GM21825 (cell line): Measurements from ENCODE around the gene ARMC3.
"Not testable (repeated sequence)": the region's sequence is repeated elsewhere in the genome, so short reads cannot be mapped to it uniquely, and the experiment has no call there.

Experiments used
- ATAC-seq: cut with Tn5 transposase; IDR thresholded peaks from one replicate; pipeline ENCODE4 v1.9.1; 2021; ENCODE audit warnings: mild to moderate bottlenecking, moderate library complexity; ENCODE audit not compliant: unreplicated experiment

The ARMC3 gene

DNA sequence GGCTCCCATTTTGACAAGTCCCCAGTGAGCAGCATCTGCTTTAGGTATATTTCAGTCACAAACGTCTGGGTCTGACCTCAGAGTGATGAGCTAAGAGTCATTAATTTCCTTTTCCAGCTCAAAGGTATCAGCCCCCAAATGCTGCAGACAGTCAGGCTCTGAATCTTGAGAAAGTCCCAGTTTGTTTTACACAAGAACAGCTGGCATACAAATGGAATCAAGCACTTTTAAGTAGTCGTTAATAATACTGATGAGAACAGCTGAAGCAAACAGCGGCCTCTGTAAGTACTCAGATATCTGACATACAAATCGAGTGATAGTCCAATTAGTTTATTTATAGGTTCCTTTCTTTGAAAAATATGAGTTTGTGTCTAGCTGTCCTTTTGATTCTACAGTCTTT is 118.2 kb downstream of the ARMC3 start:
- ATAC-seq, result no peak

DNA sequence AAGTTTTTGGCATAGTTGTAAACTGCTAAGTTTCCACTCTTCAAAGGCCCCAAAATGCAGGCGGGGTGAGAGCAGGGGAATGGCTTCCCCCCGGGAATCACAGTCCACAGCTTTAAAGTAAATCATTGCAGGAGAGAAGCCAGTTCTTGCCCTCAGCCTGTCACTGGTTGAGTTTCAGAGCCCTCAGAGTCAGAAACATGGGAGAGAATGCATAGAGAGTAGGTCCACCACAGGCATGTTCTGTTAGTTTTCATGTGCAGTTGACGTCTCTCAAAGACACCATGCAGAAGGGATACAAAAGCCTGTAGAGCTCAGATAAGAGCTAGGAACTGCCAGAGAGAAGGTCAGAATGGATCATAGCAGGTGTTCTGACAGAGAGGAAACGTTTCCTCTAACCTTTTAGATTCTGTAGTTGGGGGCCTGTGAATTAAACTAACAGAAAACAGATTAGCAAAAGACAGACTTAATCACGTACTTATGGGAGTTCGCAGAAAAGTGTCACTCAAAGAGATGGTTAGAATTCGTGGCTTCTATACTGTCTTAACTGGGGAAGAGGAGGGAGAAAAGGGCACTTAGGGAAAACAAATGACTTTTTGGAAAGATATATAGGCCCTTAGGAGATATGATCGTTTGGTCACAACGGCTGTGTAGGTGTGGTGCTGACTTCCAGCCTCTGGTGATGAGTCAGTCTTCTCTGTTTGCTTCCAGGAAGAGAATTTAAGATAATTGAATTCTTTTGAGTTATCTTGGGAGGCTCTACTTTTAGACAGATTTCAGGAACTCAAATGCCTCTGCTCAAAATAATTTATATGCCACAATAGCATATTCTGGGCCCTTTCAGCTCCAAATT is 119.6 kb downstream of the ARMC3 start:
- no peak for ATAC-seq

DNA sequence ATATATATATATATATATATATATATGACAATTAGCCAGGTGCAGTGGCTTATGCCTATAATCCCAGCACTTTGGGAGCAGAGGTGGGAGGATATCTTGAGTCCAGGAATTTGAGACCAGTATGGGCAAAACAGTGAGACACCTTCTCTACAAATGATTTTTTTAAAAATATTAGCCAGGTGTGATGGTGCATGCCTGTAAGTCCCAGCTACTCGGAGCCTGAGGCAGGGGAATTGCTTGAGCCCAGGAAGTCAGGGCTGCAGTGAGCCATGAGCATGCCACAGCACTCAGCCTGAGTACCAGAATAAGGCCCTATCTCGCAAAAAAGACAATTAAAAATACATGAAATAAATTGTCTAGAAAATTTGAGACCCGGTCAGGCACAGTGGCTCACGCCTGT is 120.3 kb downstream of the ARMC3 start:
- ATAC-seq, result no peak

DNA sequence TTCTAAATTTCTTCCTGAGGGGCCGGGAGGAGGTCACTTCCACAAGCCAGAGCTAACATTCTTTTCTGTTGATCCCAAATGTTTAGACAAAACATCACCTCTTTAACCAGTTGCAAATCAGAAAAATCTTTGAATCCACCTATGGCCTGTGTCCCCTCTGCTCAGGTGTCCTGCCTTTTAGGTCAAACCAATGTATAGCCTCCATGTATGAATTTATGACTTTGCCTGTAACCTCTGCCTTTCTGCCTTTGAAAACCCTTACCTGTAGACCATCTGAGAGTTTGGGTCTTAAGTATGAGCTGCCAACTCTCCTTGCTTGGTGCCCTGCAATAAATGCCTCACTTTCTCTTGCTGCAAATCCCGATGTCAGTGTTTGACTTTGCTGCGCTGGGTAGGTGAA is 123.4 kb downstream of the ARMC3 start:
- no peak for ATAC-seq

DNA sequence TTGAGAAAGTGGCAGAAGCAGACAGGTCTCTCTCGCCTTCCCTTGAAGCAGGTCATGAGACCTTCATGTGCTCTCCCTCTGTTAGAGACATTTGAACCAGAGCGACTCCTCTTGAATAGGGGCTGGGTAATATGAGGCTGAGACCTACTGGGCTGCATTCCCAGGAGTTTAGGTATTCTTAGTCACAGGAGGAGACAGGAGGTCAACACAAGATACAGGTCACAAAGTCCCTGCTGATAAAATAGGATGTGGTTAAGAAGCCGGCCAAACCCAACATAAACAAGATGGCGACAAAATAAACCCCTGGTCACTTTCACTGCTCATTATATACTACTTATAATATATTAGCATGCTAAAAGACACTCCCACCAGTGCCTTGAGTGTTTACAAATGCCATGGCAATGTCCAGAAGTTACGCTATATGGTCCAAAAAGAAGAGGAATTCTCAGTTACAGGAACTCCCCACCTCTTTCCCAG is 124.0 kb downstream of the ARMC3 start:
- ATAC-seq, result no peak

DNA sequence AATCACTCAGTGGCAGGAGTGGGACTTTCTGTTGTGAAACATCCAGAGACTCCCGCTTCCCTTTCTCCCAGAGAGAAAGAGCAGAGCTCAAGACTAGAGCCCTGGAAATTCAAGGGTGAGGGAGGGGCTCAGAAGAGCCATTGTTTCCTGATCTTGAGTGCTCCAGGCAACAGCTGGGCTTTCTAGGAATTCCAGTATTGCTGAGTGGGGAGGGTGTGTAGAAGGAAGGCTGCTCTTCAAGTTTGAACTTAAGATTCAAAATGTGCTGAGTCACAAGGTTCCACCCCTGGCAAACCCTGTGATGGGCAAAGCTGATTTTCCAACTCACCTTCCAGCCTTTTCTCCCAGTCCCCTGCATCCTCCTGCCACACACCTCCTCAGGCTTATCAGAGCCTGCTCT is 125.2 kb downstream of the ARMC3 start:
- no peak for ATAC-seq

DNA sequence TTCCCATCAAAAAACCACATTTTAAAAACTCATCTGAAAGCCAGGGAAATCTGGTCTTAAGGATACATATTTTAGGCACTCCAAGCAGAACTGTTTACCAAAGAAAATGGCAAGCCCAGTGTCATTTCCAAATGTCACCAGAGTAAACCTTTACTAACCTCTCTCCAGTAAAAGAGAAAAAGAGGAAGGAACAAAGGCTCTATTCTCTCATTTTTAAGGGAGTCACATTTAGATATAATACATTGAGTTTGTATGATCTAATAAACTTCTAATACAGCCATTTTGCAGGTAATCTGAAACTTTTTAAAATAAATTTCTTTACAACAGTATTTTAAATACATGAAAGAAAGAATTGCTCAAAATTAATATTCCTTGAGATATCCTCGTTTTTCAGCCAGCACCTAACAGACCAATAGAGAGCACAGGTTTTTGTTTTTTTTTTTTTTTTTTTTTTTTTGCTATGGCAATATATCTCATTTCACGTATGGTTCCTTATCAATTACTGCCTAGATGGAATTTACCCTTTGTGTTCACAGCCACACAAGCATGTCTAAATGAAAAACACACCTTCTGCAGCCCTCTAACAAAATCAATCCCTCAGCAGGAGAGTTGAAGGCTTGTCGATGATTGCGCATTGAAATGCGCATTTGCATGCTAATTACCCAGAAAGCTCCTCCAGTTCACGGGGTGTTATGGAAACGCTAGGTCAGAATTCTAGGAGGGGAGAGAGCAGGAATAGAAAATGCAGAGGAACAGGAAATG is 127.8 kb downstream of the ARMC3 start:
- no peak for ATAC-seq

DNA sequence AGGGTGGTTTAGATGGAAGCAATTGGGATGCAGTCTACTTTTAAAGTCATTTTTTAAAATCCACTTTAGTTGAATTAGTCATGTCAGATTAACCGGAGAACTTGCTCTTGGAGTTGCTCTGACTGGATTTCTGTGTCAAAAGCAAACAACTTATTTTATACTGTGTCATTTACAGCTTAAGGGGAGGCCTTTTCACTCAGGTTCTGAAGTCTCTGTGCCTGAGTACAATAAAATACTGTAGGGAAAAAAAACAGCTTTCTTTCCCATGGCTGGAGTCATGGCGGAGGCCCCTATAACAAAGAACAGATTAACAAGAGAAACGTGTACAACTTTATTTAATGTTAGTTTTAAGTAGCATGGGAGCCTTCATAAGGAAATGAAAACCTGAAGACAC is 128.3 kb downstream of the ARMC3 start:
- no peak for ATAC-seq

DNA sequence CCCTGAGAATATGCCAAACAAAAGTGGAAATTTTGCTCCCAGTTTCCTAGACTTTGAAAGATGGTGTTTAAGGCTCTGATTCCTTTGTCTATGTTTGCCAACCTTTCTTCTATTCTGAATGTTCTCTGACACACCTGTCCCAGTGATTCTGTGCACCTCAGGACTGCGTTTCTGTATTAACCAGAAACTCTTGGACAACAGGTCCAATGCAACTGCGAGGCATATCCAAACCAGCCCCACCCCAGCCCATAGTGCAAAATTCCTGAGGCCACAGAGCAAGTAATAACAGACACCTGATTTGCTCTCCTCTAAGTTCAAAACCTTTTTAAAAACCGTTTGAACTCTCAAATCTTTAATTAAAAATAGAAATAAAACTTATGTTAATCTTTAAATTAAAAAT is 130.5 kb downstream of the ARMC3 start:
- no peak for ATAC-seq

DNA sequence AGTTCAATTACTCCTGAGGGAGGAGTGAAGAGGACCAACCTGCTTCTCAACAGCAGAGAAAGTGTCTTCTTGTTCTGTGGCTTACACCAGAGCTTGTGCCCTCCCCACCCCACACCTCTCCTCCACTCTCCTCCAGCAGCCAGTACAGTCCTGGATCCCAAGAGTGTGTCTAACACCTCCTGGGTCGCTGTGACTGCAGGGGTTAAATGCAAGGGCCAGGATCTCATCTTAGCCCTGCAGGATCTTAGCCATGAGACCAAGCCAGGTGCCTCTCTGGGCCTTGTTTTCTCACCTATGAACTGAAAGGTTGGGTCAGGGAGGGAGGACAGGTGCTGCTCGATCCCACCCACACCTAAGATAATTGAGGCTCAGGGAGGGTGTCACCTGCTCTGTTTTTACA is 133.1 kb downstream of the ARMC3 start:
- ATAC-seq, result no peak

DNA sequence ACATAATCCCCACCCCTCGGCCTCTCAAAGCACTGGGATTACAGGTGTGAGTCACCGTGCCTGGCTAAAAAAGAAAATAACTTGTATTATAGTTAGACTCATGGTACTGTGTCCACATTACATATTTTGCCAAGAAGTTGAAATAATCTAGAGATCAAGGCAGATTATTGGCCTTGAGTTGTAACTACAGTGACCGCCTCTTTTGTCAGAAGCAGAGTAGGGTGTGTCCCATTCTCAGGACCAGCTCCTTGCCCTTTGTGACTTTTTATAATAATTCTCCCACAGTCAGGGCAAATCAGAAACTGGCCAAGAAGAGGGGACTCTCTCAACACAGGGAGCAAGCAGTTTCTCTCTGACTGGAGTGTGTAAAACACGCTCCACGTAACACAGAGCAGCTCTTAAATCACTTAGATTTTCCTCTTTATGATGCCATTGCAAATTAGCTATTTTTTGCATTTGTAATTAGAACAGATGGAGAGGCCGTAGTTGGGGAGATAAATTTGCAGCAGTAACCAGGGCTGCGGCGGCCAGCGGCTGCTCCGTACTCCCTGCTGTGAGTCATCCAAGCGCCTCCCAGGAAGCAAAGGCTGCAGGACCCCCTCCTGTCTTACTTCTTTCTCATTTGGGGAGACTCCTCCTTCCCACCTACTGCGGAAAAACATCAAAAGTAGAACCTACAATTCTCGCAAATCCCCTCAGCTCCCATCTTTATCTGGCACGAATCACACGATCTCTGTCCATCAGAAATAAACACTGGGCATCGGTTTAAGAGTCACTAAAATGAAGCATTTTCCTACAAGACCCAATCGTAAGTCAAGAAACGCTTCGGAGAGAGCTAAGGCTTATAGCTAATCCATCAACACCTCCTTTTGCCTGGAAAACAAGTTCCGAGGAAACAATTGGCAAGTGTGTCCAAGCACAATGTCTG is 135.5 kb downstream of the ARMC3 start:
- ATAC-seq, result no peak

DNA sequence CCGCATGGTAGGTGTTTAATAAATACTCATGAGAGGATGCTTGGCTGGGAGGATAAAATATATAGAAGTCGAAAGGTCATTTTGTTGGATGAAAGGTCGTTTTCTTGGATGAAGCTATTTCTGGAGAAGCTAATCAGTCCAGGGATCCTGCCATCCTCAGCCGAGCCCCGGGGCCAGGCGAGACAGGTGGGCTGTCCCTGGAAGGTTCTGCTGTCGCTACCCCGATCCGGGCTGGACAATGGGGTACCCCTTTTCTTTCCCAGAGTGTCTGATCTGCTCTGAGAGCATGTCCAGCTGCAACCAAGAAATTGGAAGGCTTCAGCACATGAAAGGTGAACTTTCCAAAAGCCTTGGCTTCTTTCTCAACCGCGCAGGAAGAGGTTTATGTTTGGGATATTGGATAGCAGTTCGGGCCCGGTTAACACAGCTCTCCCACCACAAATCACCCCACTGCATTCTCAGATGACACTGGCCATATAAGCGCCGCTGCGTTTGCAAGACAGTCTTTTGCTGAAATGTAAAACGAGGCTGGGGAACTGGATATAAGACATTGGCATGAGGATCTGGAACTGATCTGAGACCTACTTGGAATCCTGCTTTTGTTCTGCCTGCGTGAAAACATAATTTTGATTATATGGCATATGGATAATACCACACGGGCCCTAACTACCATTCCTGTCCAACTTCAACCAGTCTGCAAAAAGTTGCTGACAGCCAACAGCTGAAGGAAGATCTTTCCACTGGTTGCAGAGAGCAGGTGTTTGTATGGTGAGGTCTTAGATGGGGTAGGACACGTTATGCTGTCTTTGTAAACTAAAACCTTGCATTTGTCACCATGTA is 136.3 kb downstream of the ARMC3 start:
- ATAC-seq, result no peak

DNA sequence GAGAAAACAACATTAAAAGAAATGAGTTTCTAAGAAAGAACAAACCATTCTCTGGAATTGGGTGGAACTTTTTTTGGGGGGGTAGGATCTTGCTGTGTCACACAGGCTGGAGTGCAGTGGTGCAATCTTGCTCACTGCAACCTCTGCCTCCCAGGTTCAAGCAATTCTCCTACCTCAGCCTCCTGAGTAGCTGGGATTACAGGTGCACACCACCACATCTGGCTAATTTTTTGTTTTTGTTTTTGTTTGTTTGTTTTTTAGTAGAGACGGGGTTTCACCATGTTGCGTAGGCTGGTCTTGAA is 136.9 kb downstream of the ARMC3 start:
- not testable (repeated sequence) for ATAC-seq

DNA sequence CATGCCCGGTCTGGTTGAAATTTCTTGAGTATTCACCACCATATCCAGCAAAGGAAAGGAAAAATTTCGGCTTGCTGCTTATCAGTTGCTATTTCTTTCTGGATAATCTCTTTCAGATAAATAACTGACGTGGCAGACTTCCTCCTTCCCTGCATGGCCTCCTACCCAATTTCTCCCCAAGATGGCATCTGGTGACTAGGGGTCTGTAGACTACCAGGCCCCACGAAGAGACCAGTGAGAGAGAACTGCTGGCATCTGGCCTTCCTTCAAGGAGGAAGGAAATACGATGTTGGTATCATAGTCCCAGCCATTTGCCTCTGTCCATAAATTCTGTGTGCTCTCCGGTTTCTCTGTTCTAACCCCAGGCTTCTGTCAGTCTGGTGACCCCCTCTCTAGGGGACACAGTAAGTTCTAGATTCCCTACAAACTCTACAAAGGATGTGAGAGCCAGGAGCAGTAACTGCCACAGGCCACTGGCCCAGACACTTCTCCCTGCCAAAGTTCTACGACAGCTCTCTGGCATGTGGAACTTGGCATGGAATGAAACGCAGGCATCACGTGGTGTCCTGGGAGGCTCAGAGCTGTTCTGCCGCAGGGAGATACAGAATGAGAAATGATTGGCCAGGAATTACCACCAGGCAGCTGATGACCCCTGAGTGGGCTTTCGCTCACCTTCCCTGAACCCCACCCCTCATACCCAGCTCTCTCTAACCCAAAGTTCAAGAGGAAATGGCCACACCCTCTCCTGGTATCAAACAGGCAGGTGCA is 137.5 kb downstream of the ARMC3 start:
- ATAC-seq, result no peak

DNA sequence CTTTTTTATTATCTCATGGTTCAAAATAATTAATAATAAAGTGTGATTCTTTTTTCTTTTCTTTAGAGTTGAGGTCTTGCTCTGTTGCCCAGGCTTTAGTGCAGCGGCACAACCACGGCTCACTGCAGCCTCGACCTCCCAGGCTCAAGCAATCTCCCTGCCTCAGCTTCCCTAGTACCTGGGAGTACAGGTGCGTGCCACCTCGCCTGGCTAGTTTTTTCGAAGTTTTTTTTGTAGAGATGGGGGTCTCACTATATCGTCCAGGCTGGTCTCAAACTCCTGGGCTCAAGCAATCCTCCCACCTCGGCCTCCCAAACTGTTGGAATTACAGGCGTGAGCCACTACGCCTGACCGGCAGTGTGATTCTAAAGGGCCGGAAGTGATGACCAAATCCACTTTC is 139.5 kb downstream of the ARMC3 start:
- ATAC-seq, result no peak

DNA sequence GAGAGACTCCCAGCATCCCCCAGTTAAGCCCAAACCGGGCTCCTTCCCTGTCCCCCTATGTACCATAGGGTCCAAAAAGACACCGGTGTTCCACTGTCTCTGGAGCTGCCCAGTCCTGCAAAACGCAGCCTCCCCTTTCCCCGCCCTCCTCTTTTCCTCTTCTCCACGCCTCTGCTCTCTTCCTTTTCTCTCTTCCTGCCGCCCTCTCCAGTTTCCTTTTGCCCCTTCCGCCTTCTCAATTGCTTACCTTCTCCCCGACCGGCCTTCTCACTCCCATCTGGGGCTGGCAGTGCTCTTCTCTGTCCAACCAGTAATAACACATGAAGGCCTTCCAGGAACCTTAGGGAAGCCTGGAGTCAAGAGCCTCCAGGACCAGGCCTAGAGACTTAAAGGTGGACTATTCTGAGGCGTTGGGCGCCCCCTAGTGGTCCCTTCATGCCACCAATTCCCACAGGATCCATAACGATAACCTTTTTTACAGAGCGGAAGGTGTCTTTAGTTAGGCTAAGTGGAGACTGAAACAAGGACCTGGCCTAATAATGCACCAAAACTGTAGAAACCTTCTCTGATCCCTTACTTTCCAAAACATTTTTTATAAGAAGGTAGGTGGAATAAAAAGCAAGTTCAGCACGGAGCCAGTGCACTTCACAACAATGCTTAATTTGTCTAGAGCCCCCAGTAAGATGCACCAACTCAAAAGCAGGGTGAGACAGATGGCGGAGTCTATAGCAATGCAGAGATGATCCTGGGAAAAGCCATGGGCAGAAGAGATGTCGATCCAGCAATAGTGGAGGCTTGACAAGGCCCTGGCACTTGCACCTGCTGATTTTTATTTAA is 140.3 kb downstream of the ARMC3 start:
- ATAC-seq, result no peak

DNA sequence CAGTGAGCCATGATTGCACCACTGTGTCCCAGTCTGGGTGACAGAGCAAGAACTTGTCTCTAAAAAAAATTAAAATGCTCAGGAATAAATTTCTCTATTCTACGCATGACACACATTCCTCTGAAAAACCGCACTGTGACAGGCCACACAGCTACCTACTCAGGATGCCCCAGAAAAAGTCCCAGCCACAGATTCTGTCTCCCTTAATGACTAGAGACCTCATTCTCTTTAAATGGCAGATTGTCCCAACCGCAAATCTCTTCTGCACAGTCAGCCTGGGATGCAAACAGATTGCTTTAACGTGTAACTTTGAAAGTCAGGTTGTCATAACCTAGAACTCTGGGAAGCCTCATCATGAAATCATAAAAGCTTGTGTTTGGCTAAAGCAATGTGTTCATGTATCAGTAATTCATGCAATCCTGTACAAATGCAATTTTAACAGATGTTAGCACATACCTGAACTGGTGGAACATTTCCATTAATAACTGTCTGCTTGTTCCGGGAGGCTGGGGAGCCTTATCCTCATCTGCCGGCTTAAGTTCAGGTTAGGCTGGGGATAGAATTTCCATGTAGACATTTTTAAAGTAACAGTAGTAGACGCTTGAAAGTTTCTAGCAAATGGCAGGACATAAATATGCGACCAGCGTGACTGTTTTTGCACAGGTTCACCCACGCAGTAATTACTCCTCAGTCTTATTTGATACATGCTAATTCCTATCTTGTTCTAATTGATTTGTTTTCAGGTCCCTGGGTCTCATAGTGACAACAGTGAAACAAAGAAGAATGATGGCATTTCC is 141.4 kb downstream of the ARMC3 start:
- ATAC-seq, result no peak
